PC-3 (cell line): ENCODE results near the gene CATSPERE.

Experiments
- CTCF ChIP-seq: fragments of 300-600 bp; sonication (generic); conservative IDR thresholded peaks from 2 replicates; pipeline ENCODE4 v1.5.1; 2017; ENCODE audit warnings: antibody characterized with exemption, low read depth, mild to moderate bottlenecking, low read length
- EZH2 ChIP-seq: fragments of 300-600 bp; sonication (generic); IDR thresholded peaks from one replicate; pipeline ENCODE4 v1.6.1; 2017; ENCODE audit warnings: antibody characterized with exemption, mild to moderate bottlenecking, low read length; ENCODE audit not compliant: unreplicated experiment

GRCh38 chr1:244456586-244456985 lies 4.5 kb upstream of the CATSPERE start:
- no peak for TF ChIP-seq CTCF
- TF ChIP-seq EZH2, result no peak
